ENCODE results near the gene KRT80.
A peak's percentile ranks its signal among the peaks of the same experiment; 100 is the strongest.

Gene KRT80

DNA sequence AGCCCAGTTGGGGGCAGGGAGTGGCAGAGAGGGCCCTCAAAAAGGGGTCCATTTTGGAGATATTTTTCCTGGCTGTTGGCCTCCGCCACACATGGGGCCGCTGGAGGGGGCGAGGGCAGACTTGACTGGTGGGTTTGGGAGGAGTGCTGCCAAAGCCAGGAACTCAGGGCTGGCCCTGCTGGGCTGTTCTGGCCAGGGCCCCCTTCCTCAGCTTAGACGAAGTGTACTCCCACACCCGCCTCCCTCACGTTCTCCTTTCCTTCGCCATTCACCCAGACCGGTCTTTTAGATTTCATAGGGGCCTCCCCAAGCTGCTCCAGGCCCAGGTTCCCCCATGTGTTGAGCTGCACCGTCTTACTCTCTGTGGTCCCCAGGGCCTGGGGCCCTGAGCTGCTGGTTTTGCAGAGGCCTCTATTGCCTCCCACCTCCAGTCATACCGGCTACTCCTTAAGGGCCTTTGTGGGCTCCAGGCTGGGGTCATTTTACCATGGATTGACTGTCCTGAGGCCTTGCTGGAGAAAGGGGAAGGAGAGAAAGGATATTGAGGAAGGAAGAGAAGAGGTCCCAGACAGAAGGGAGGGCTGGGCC, 42.5 kb upstream of the KRT80 start:
- H3K27me3 ChIP-seq (replicated peaks; ENCODE audit: control insufficient read depth, insufficient read depth, low read length), result no peaks in the 10 kb centered on the region
- peaks cover 64% of the 10 kb centered on the region for H3K4me1 ChIP-seq (ENCODE audit: control insufficient read depth, insufficient read depth, low read length)
- no peaks in the 10 kb centered on the region for H3K9me3 ChIP-seq (ENCODE audit: control insufficient read depth, low read length)
- peak overlapping the region; percentile 20 for H3K4me3 ChIP-seq (ENCODE audit: low read length)
- H3K36me3 ChIP-seq (ENCODE audit: control insufficient read depth, insufficient read depth, low read length, severe bottlenecking), result peaks cover 4% of the 10 kb centered on the region
- no peak for DNase-seq (ENCODE audit: low read depth)
- no peak overlapping the region for H3K9ac ChIP-seq (ENCODE audit: low read length)

- H3K9me3 ChIP-seq (ENCODE audit: control insufficient read depth, low read length), result no peaks in the 10 kb centered on the region
- peaks cover 4% of the 10 kb centered on the region for H3K36me3 ChIP-seq (ENCODE audit: control insufficient read depth, insufficient read depth, low read length, severe bottlenecking)
- H3K9ac ChIP-seq (ENCODE audit: low read length), result peak overlapping the region; percentile 75
- H3K4me1 ChIP-seq (ENCODE audit: control insufficient read depth, insufficient read depth, low read length), result peaks cover 64% of the 10 kb centered on the region
- H3K4me3 ChIP-seq (ENCODE audit: low read length), result peak overlapping the region; percentile 55
- DNase-seq (ENCODE audit: low read depth), result no peak
- H3K27me3 ChIP-seq (replicated peaks; ENCODE audit: control insufficient read depth, insufficient read depth, low read length), result no peaks in the 10 kb centered on the region
Measured at GRCh38 chr12:52233462-52234207, 41.8 kb upstream of the KRT80 start.

DNA sequence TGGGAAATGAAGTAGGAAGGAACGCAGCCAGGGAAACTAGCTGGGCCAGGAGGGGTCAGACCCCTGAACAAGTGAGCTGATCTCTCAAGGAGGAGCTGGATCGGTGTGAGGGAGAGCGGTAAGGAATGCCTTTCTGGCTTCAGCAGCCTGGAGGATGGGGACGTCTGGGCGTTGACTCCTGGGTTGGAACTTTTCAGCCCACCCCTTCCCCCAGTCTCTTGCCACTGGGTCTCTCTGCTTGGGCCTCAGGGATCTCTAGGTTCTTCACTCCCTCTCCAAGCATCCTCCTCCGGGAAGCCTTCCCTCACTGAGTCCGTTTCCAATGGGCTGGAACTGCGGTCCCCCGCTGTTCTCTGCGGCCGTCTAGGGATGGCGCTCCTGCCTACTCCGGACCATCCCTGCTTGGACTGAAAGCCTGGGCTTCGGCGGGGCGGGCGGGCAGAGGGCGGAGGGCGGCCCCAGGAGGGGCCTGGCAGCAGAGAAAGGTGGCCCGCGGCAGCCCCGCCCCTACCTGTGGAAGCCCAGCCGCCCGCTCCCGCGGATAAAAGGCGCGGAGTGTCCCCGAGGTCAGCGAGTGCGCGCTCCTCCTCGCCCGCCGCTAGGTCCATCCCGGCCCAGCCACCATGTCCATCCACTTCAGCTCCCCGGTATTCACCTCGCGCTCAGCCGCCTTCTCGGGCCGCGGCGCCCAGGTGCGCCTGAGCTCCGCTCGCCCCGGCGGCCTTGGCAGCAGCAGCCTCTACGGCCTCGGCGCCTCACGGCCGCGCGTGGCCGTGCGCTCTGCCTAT, 41.1 kb upstream of the KRT80 start, which contains the start of gene KRT7:
TSS of gene KRT7 (plus strand) at position 570 of the 788 bp plus-strand sequence. CDS start at position 624, 54 bp downstream.
- peak within 1 kb of the TSS; percentile 55 for H3K4me3 ChIP-seq (ENCODE audit: low read length)
- peaks cover 4% of the 10 kb centered on the region for H3K36me3 ChIP-seq (ENCODE audit: control insufficient read depth, insufficient read depth, low read length, severe bottlenecking)
- peak within 1 kb of the TSS; percentile 75 for H3K9ac ChIP-seq (ENCODE audit: low read length)
- DNase-seq (ENCODE audit: low read depth), result no peak
- H3K4me1 ChIP-seq (ENCODE audit: control insufficient read depth, insufficient read depth, low read length), result peaks cover 65% of the 10 kb centered on the region
- no peaks in the 10 kb centered on the region for H3K9me3 ChIP-seq (ENCODE audit: control insufficient read depth, low read length)
- no peaks in the 10 kb centered on the region for H3K27me3 ChIP-seq (replicated peaks; ENCODE audit: control insufficient read depth, insufficient read depth, low read length)

DNA sequence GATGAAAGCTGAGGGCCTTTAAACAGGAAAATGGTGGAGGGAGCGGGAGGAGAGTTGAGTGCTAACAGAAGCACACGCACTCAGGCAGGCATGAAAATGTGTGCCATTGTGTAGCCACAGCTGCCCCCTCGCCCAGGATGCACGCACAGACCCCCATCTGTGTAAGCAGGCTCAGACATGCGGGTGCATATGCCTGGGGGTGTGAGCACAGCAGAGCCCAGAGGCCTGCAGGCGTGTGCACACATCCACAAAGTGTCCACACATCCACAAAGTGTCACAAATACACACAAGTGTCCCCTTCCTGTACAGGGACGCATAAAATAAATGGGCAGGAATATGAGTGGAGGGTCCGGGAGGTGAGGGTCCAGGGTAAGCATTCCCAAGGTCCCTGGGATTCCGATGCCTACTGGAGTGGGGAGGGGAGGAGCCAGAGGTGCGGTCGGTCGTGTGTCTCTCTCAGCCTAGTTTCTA, 40.4 kb upstream of the KRT80 start:
- DNase-seq (ENCODE audit: low read depth), result no peak
- Histone ChIP-seq H3K9ac (ENCODE audit: low read length) (peak overlapping the region; percentile 81), H3K4me1 (ENCODE audit: control insufficient read depth, insufficient read depth, low read length) (peaks cover 59% of the 10 kb centered on the region), H3K36me3 (ENCODE audit: control insufficient read depth, insufficient read depth, low read length, severe bottlenecking) (peaks cover 4% of the 10 kb centered on the region), H3K9me3 (ENCODE audit: control insufficient read depth, low read length) (no peaks in the 10 kb centered on the region), H3K27me3 (replicated peaks; ENCODE audit: control insufficient read depth, insufficient read depth, low read length) (no peaks in the 10 kb centered on the region), H3K4me3 (ENCODE audit: low read length) (peak overlapping the region; percentile 30)

GRCh38 chr12:52231305-52232202, 39.7 kb upstream of the KRT80 start:
- no peak overlapping the region for H3K4me3 ChIP-seq (ENCODE audit: low read length)
- no peak for DNase-seq (ENCODE audit: low read depth)
- peaks cover 4% of the 10 kb centered on the region for H3K36me3 ChIP-seq (ENCODE audit: control insufficient read depth, insufficient read depth, low read length, severe bottlenecking)
- H3K9me3 ChIP-seq (ENCODE audit: control insufficient read depth, low read length), result no peaks in the 10 kb centered on the region
- peak overlapping the region; percentile 81 for H3K9ac ChIP-seq (ENCODE audit: low read length)
- no peaks in the 10 kb centered on the region for H3K27me3 ChIP-seq (replicated peaks; ENCODE audit: control insufficient read depth, insufficient read depth, low read length)
- peaks cover 57% of the 10 kb centered on the region for H3K4me1 ChIP-seq (ENCODE audit: control insufficient read depth, insufficient read depth, low read length)

- peaks cover 3% of the 10 kb centered on the region for H3K9me3 ChIP-seq (ENCODE audit: control insufficient read depth, low read length)
- H3K4me1 ChIP-seq (ENCODE audit: control insufficient read depth, insufficient read depth, low read length), result peaks cover 56% of the 10 kb centered on the region
- H3K9ac ChIP-seq (ENCODE audit: low read length), result peak overlapping the region; percentile 81
- peaks cover 3% of the 10 kb centered on the region for H3K36me3 ChIP-seq (ENCODE audit: control insufficient read depth, insufficient read depth, low read length, severe bottlenecking)
- no peaks in the 10 kb centered on the region for H3K27me3 ChIP-seq (replicated peaks; ENCODE audit: control insufficient read depth, insufficient read depth, low read length)
- peak overlapping the region; percentile 47 for H3K4me3 ChIP-seq (ENCODE audit: low read length)
- peak; percentile 83 for DNase-seq (ENCODE audit: low read depth)
Measured at GRCh38 chr12:52230364-52231281, 38.8 kb upstream of the KRT80 start.

DNA sequence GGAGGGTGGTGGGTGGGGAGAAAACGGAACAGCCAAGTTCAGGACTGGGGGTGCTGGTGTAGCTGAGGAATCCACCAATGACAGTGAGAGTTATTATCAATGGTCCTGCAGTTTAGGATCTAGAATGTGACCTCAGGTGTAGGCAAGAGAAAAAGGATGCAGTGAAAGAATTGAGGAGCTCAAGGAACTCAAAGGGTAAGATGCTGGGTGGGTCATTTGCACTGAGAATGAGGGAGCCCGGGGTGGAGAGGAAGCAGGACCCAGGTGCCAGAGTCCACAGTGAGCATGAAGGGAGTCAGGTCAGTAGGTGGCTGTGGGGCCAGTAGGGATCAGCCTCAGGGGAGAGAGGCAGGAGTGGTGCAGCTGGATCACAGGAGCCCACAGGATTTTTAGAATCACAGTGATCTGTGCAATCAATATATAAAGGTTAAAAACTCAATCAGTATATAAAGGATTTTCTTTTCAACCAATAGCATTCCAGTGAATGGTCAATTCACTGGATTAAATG, 38.1 kb upstream of the KRT80 start:
- Histone ChIP-seq H3K4me3 (ENCODE audit: low read length) (peak overlapping the region; percentile 12), H3K4me1 (ENCODE audit: control insufficient read depth, insufficient read depth, low read length) (peaks cover 49% of the 10 kb centered on the region), H3K27me3 (replicated peaks; ENCODE audit: control insufficient read depth, insufficient read depth, low read length) (no peaks in the 10 kb centered on the region), H3K9ac (ENCODE audit: low read length) (peak overlapping the region; percentile 67), H3K36me3 (ENCODE audit: control insufficient read depth, insufficient read depth, low read length, severe bottlenecking) (no peaks in the 10 kb centered on the region), H3K9me3 (ENCODE audit: control insufficient read depth, low read length) (peaks cover 6% of the 10 kb centered on the region)
- no peak for DNase-seq (ENCODE audit: low read depth)

DNA sequence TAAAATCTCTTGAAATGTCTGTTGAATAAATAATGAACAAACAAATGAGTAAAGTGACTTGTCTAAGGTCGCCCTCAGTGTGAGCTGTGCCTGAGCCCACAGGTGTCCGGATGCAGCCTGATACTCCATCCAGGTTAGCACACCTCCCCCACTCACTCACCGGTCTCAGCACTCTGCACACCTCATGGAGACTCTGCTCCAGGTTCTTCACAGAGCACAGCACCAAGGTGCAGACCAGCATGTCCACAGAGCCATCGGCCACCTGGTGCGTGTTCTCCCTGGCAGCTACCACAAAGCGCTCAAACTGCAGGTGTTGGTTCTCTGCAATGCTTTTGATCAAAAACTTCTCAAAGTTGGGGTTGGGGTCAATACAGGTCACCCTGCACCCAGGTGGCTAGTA, 37.1 kb upstream of the KRT80 start:
- Histone ChIP-seq H3K9me3 (ENCODE audit: control insufficient read depth, low read length) (peaks cover 15% of the 10 kb centered on the region), H3K9ac (ENCODE audit: low read length) (no peak overlapping the region), H3K4me1 (ENCODE audit: control insufficient read depth, insufficient read depth, low read length) (peaks cover 46% of the 10 kb centered on the region), H3K27me3 (replicated peaks; ENCODE audit: control insufficient read depth, insufficient read depth, low read length) (no peaks in the 10 kb centered on the region), H3K36me3 (ENCODE audit: control insufficient read depth, insufficient read depth, low read length, severe bottlenecking) (no peaks in the 10 kb centered on the region), H3K4me3 (ENCODE audit: low read length) (no peak overlapping the region)
- no peak for DNase-seq (ENCODE audit: low read depth)

GRCh38 chr12:52228366-52228765, 36.6 kb upstream of the KRT80 start:
- DNase-seq (ENCODE audit: low read depth), result no peak
- no peak overlapping the region for H3K9ac ChIP-seq (ENCODE audit: low read length)

More at GRCh38 chr12:52228366-52228765, 36.6 kb upstream of the KRT80 start:
- Histone ChIP-seq H3K4me1 (ENCODE audit: control insufficient read depth, insufficient read depth, low read length) (peaks cover 46% of the 10 kb centered on the region), H3K4me3 (ENCODE audit: low read length) (no peak overlapping the region), H3K9me3 (ENCODE audit: control insufficient read depth, low read length) (peaks cover 15% of the 10 kb centered on the region), H3K27me3 (replicated peaks; ENCODE audit: control insufficient read depth, insufficient read depth, low read length) (no peaks in the 10 kb centered on the region), H3K36me3 (ENCODE audit: control insufficient read depth, insufficient read depth, low read length, severe bottlenecking) (no peaks in the 10 kb centered on the region)

All from adipocyte (in vitro differentiated cells).